Astrocyte (in vitro differentiated cells and primary cell): ENCODE results near the gene KLHL22.

Experiments used
- CTCF ChIP-seq: IDR thresholded peaks from 2 replicates; pipeline ENCODE4 v1.5.1; 2011; ENCODE audit warnings: low read depth, mild to moderate bottlenecking, inconsistent platforms, low read length, moderate library complexity; ENCODE audit not compliant: insufficient read depth
- EZH2 ChIP-seq: IDR thresholded peaks from 2 replicates; pipeline ENCODE4 v1.6.1; 2012; ENCODE audit warnings: mild to moderate bottlenecking, low read length, inconsistent platforms; ENCODE audit not compliant: insufficient read depth

DNA sequence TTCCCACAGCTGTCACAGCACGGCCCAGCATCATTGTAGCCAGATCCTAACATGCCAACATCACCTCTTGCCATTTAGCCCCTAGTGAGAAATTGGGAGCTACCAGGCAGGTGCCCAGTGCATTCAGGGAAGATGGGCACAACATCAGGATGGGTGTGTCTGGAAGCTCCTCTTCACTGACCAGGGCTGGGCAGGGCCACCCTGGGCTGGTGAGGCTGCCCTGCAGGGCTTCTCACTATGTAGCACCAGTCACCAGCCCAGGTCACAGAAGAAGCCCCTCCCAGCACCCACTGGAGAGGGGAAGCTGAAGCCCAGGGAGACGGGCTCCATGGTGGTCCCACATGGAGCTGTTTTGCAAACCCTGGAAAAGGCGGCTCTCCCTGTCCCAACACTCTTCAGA is 87.8 kb downstream of the KLHL22 start:
- no peak for TF ChIP-seq CTCF
- no peak for TF ChIP-seq EZH2
